ENCODE results near the gene TRAM2. TPM values are rescaled to one million over a fixed set of nuclear protein-coding genes. Genes with fewer than 3 reads are reported as not detected.

The TRAM2 gene
- total and polyA plus RNA-seq, 2 of the 4 experiments (the other 2 are of a cell fraction): 77.2 to 95.7 TPM

DNA sequence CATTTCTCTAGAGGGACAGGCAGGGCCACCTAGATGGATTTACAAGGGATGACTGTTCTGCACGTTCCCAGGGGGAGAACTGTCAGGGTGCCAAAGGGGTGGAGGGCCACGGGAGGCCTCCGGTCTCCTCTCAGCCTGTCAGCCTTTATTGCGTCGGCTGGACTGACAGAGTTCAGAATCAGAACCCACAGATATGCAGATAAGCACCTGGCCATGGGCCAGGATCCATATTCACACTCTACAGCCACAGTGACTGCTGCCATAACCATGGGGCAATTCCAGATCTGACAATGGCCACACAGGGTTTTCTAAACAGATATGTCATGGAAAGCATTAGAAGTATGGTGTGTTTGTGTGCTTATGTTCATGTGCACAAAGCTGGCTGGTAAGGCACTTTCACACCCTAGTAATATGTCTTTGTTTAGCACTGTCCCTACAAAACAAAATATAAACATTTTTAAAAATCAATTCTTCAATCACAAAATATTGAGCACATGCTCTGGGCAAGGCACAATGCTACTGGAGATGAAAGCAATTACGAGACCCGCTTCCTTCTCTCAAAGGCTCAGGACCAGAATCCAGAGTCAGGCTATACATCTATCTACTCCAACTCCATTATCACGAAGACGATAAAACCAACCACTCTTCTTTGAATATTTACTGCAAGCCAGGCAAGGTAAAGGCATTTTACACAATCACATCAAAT, 29.1 kb downstream of the TRAM2 start:
- H4K20me1 ChIP-seq (ENCODE audit: insufficient read depth, low read length): peaks cover 39% of the 10 kb centered on the region
- in situ Hi-C loops (cut with MboI; ENCODE audit: low sequenced_read_pairs): no loop called here
- WGBS, 2 experiments (ENCODE audit: extremely low coverage in 2 of 2, insufficient read length in 1 of 2): 52% methylated on average over 6 of the region's 9 CpGs; no CpG with 5 or more reads in 1 of the 2 experiments
- peak overlapping the region; percentile 42; the same call in 2 of the 3 replicates for H2BK15ac ChIP-seq (ENCODE audit: low read depth, low read length)
- H3K9me3 ChIP-seq (ENCODE audit: control insufficient read depth, insufficient read depth, low read length): no peaks in the 10 kb centered on the region
- peaks cover 69% of the 10 kb centered on the region for H3K9me1 ChIP-seq (ENCODE audit: insufficient read depth, low read length)
- H3K4me2 ChIP-seq (ENCODE audit: low read depth, low read length): peak overlapping the region; percentile 39
- DNase-seq: peak; percentile 75
- no peak overlapping the region for H3K4me3 ChIP-seq (ENCODE audit: insufficient read depth, low read depth, low read length)
- peaks cover 35 to 94% of the 10 kb centered on the region in 2 experiments; a peak in 3 of 4 replicates for H3K79me1 ChIP-seq (ENCODE audit: low read depth in 1 of 2, low read length in 2 of 2)
- H4K5ac ChIP-seq (ENCODE audit: low read depth, low read length): peak overlapping the region; percentile 19; the same call in 1 of the 2 replicates
- H2BK20ac ChIP-seq (ENCODE audit: low read depth, low read length): peak overlapping the region; percentile 9; the same call in 1 of the 2 replicates
- dilution Hi-C loops (cut with HindIII; ENCODE audit: low sequenced_read_pairs, unreplicated experiment): no loop called here
- peak overlapping the region; percentile 97 for H2BK5ac ChIP-seq (ENCODE audit: low read depth, low read length, poor library complexity, severe bottlenecking)
- BruUV-seq (replicated peaks): no TSS peak
- peak overlapping the region; percentile 98 for H3K4ac ChIP-seq (ENCODE audit: low read depth, low read length)
- H3K27me3 ChIP-seq (ENCODE audit: control insufficient read depth, insufficient read depth, low read length): no peaks in the 10 kb centered on the region
- H3K27ac ChIP-seq (ENCODE audit: insufficient read depth, low read length): peak overlapping the region; percentile 28
- H2BK120ac ChIP-seq (ENCODE audit: low read depth, low read length): peak overlapping the region; percentile 76; the same call in 1 of the 2 replicates
- peaks cover 70% of the 10 kb centered on the region for H3K4me1 ChIP-seq (ENCODE audit: control insufficient read depth, insufficient read depth, low read length)
- peaks cover 9% of the 10 kb centered on the region; the same call in 1 of the 2 replicates for H3K36me3 ChIP-seq (ENCODE audit: control insufficient read depth, insufficient read depth, low read length)
- CTCF ChIA-PET: interaction anchor here (1.1 kb wide), 1 partner anchor 12 kb away, joined by 3 read pairs; no protein-coding TSS in a partner anchor
- TF ChIP-seq, protein P1, sequence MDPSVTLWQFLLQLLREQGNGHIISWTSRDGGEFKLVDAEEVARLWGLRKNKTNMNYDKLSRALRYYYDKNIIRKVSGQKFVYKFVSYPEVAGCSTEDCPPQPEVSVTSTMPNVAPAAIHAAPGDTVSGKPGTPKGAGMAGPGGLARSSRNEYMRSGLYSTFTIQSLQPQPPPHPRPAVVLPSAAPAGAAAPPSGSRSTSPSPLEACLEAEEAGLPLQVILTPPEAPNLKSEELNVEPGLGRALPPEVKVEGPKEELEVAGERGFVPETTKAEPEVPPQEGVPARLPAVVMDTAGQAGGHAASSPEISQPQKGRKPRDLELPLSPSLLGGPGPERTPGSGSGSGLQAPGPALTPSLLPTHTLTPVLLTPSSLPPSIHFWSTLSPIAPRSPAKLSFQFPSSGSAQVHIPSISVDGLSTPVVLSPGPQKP (IDR thresholded peaks at IDR 0.05; ENCODE audit: borderline replicate concordance, low read depth, low read length): no peak
- peak; percentile 86 for TF ChIP-seq BHLHE40 (IDR thresholded peaks at IDR 0.05; ENCODE audit: low read depth, low read length)
- peak overlapping the region; percentile 8; the same call in 1 of the 2 replicates for H3K14ac ChIP-seq (replicated peaks; ENCODE audit: low read depth, low read length)
- POLR2A ChIA-PET (ENCODE audit: unreplicated experiment): interaction anchor here (0.6 kb wide), 1 partner anchor 23 kb away, joined by 3 read pairs; no protein-coding TSS in a partner anchor
- H3K18ac ChIP-seq (ENCODE audit: low read depth, low read length): peak overlapping the region; percentile 30; the same call in 1 of the 2 replicates
- no peak for ATAC-seq (ENCODE audit: low read depth)
- intact Hi-C loops (cut with micrococcal nuclease): no loop called here
- peak overlapping the region; percentile 72 for H3K23ac ChIP-seq (ENCODE audit: low read depth, low read length)
- H3K56ac ChIP-seq (ENCODE audit: extremely low read depth, insufficient read depth, low read length): no peak overlapping the region
- peak overlapping the region; percentile 48 for H4K91ac ChIP-seq (ENCODE audit: insufficient read depth, low read depth, low read length)
- H2AFZ ChIP-seq (replicated peaks; ENCODE audit: low read length, poor library complexity): peak overlapping the region; percentile 35
- peak overlapping the region; percentile 33 to 69 for H4K8ac ChIP-seq (ENCODE audit: low read depth in 2 of 2, low read length in 2 of 2)
- no peak overlapping the region for H3K9ac ChIP-seq (ENCODE audit: low read depth, low read length)
- H2AK9ac ChIP-seq (replicated peaks; ENCODE audit: low read depth, low read length, poor library complexity): peak overlapping the region; percentile 38
- H2AK5ac ChIP-seq (ENCODE audit: low read depth, low read length): peak overlapping the region; percentile 82

All from IMR-90 (cell line).